ENCODE measurements around the gene SSTR4.

Gene SSTR4

DNA sequence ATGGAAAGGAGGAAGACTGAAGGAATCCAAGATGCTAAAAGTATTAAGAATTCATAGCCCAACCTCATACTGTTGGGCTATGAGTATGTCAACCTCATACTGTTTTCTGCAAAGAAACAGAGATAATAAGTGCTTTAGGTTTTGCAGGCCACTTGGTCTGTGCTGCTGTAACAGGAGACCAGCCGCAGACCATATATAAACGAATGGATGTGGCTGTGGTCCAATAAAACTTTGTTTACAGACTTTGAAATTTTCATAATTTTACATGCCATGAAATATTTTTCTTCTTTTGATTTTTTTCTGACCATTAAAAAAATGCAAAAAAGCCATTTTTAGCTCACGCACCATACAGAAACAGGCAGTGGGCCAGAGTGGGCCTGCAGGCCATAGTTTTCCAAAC lies 28.1 kb downstream of the SSTR4 start:
- Histone ChIP-seq H3K27ac (replicated peaks; ENCODE audit: low read length) (no peak overlapping the region), H3K4me3 (ENCODE audit: low read length in 2 of 2) (no peak overlapping the region), H2BK120ac (ENCODE audit: low read depth, low read length) (no peak overlapping the region), H3K23ac (ENCODE audit: low read depth, low read length, poor library complexity) (no peak overlapping the region), H2AK5ac (ENCODE audit: low read depth, low read length) (no peak overlapping the region), H3K4ac (ENCODE audit: low read length) (no peak overlapping the region), H3K27me3 (ENCODE audit: control insufficient read depth in 3 of 3, insufficient read depth in 3 of 3, low read depth in 1 of 3, low read length in 3 of 3) (no peaks in the 10 kb centered on the region), H3K9me3 (replicated peaks in 1 of 2; ENCODE audit: control insufficient read depth in 2 of 2, insufficient read depth in 1 of 2, low read depth in 1 of 2, low read length in 2 of 2) (no peaks in the 10 kb centered on the region), H3K14ac (ENCODE audit: low read length) (no peak overlapping the region), H3K79me1 (ENCODE audit: low read depth, low read length) (no peaks in the 10 kb centered on the region), H3K9ac (ENCODE audit: low read depth, low read length, poor library complexity) (no peak overlapping the region), H2AFZ (ENCODE audit: low read length) (no peak overlapping the region), H2BK12ac (ENCODE audit: low read length) (no peak overlapping the region), H3K36me3 (replicated peaks in 1 of 2; ENCODE audit: control insufficient read depth in 2 of 2, insufficient read depth in 2 of 2, low read length in 2 of 2) (no peaks in the 10 kb centered on the region), H4K91ac (ENCODE audit: low read depth, low read length, poor library complexity) (no peak overlapping the region), H3K4me2 (ENCODE audit: insufficient read depth, low read length, poor library complexity, severe bottlenecking) (no peak overlapping the region), H4K8ac (ENCODE audit: low read depth, low read length) (no peak overlapping the region), H2BK5ac (ENCODE audit: low read length) (no peak overlapping the region), H3K4me1 (ENCODE audit: control insufficient read depth in 2 of 2, insufficient read depth in 1 of 2, low read depth in 1 of 2, low read length in 2 of 2) (peaks cover 5 to 7% of the 10 kb centered on the region in 2 donors), H3K18ac (ENCODE audit: low read length) (no peak overlapping the region), H2BK15ac (ENCODE audit: low read length) (no peak overlapping the region)
- no peak for DNase-seq (ENCODE audit: low spot score)
- WGBS, 2 donors (ENCODE audit: extremely low coverage in 2 of 2, insufficient read length in 2 of 2, insufficient replicate concordance in 1 of 2): no CpG with 5 or more reads among the region's 3 CpGs

GRCh38 chr20:23063581-23063980 lies 28.5 kb downstream of the SSTR4 start:
- no peak overlapping the region for H3K14ac ChIP-seq (ENCODE audit: low read length)
- H4K8ac ChIP-seq (ENCODE audit: low read depth, low read length): no peak overlapping the region

GRCh38 chr20:23065266-23066201 lies 30.4 kb downstream of the SSTR4 start:
- Histone ChIP-seq H4K8ac (ENCODE audit: low read depth, low read length) (no peak overlapping the region), H3K27ac (replicated peaks; ENCODE audit: low read length) (no peak overlapping the region), H3K18ac (ENCODE audit: low read length) (no peak overlapping the region), H3K14ac (ENCODE audit: low read length) (no peak overlapping the region), H2AFZ (ENCODE audit: low read length) (no peak overlapping the region), H3K4ac (ENCODE audit: low read length) (no peak overlapping the region), H2BK12ac (ENCODE audit: low read length) (no peak overlapping the region), H3K36me3 (replicated peaks in 1 of 2; ENCODE audit: control insufficient read depth in 2 of 2, insufficient read depth in 2 of 2, low read length in 2 of 2) (no peaks in the 10 kb centered on the region), H2AK5ac (ENCODE audit: low read depth, low read length) (no peak overlapping the region), H3K23ac (ENCODE audit: low read depth, low read length, poor library complexity) (no peak overlapping the region), H2BK5ac (ENCODE audit: low read length) (no peak overlapping the region), H3K4me1 (ENCODE audit: control insufficient read depth in 2 of 2, insufficient read depth in 1 of 2, low read depth in 1 of 2, low read length in 2 of 2) (peaks cover 5 to 7% of the 10 kb centered on the region in 2 donors), H3K9ac (ENCODE audit: low read depth, low read length, poor library complexity) (no peak overlapping the region), H3K79me1 (ENCODE audit: low read depth, low read length) (no peaks in the 10 kb centered on the region), H2BK120ac (ENCODE audit: low read depth, low read length) (no peak overlapping the region), H4K91ac (ENCODE audit: low read depth, low read length, poor library complexity) (no peak overlapping the region), H2BK15ac (ENCODE audit: low read length) (no peak overlapping the region), H3K4me2 (ENCODE audit: insufficient read depth, low read length, poor library complexity, severe bottlenecking) (no peak overlapping the region), H3K27me3 (ENCODE audit: control insufficient read depth in 3 of 3, insufficient read depth in 3 of 3, low read depth in 1 of 3, low read length in 3 of 3) (no peaks in the 10 kb centered on the region), H3K9me3 (replicated peaks in 1 of 2; ENCODE audit: control insufficient read depth in 2 of 2, insufficient read depth in 1 of 2, low read depth in 1 of 2, low read length in 2 of 2) (no peaks in the 10 kb centered on the region), H3K4me3 (ENCODE audit: low read length in 2 of 2) (no peak overlapping the region)
- no peak for DNase-seq (ENCODE audit: low spot score)
- WGBS, 2 donors (ENCODE audit: extremely low coverage in 2 of 2, insufficient read length in 2 of 2, insufficient replicate concordance in 1 of 2): no CpG with 5 or more reads among the region's 9 CpGs

More at GRCh38 chr20:23063581-23063980, 28.5 kb downstream of the SSTR4 start:
- Histone ChIP-seq H4K91ac (ENCODE audit: low read depth, low read length, poor library complexity) (no peak overlapping the region), H2BK15ac (ENCODE audit: low read length) (no peak overlapping the region), H3K9me3 (replicated peaks in 1 of 2; ENCODE audit: control insufficient read depth in 2 of 2, insufficient read depth in 1 of 2, low read depth in 1 of 2, low read length in 2 of 2) (no peaks in the 10 kb centered on the region), H2BK12ac (ENCODE audit: low read length) (no peak overlapping the region), H2AFZ (ENCODE audit: low read length) (no peak overlapping the region), H2BK5ac (ENCODE audit: low read length) (no peak overlapping the region), H3K9ac (ENCODE audit: low read depth, low read length, poor library complexity) (no peak overlapping the region), H3K4me1 (ENCODE audit: control insufficient read depth in 2 of 2, insufficient read depth in 1 of 2, low read depth in 1 of 2, low read length in 2 of 2) (peaks cover 5 to 7% of the 10 kb centered on the region in 2 donors), H2AK5ac (ENCODE audit: low read depth, low read length) (no peak overlapping the region), H3K36me3 (replicated peaks in 1 of 2; ENCODE audit: control insufficient read depth in 2 of 2, insufficient read depth in 2 of 2, low read length in 2 of 2) (no peaks in the 10 kb centered on the region), H3K27ac (replicated peaks; ENCODE audit: low read length) (no peak overlapping the region), H3K4ac (ENCODE audit: low read length) (no peak overlapping the region), H2BK120ac (ENCODE audit: low read depth, low read length) (no peak overlapping the region), H3K27me3 (ENCODE audit: control insufficient read depth in 3 of 3, insufficient read depth in 3 of 3, low read depth in 1 of 3, low read length in 3 of 3) (no peaks in the 10 kb centered on the region), H3K79me1 (ENCODE audit: low read depth, low read length) (no peaks in the 10 kb centered on the region), H3K4me3 (ENCODE audit: low read length in 2 of 2) (no peak overlapping the region), H3K23ac (ENCODE audit: low read depth, low read length, poor library complexity) (no peak overlapping the region), H3K4me2 (ENCODE audit: insufficient read depth, low read length, poor library complexity, severe bottlenecking) (no peak overlapping the region), H3K18ac (ENCODE audit: low read length) (no peak overlapping the region)
- DNase-seq (ENCODE audit: low spot score): no peak
- WGBS, 2 donors (ENCODE audit: extremely low coverage in 2 of 2, insufficient read length in 2 of 2, insufficient replicate concordance in 1 of 2): 100% methylated on average over 1 of the region's 2 CpGs; no CpG with 5 or more reads in 1 of the 2 donors

GRCh38 chr20:23066772-23067171 lies 31.7 kb downstream of the SSTR4 start:
- Histone ChIP-seq H2BK15ac (ENCODE audit: low read length) (no peak overlapping the region), H2BK120ac (ENCODE audit: low read depth, low read length) (no peak overlapping the region), H3K9ac (ENCODE audit: low read depth, low read length, poor library complexity) (no peak overlapping the region), H3K4me3 (ENCODE audit: low read length in 2 of 2) (no peak overlapping the region), H3K4ac (ENCODE audit: low read length) (no peak overlapping the region), H3K79me1 (ENCODE audit: low read depth, low read length) (no peaks in the 10 kb centered on the region), H2AFZ (ENCODE audit: low read length) (no peak overlapping the region), H4K91ac (ENCODE audit: low read depth, low read length, poor library complexity) (no peak overlapping the region), H3K4me1 (ENCODE audit: control insufficient read depth in 2 of 2, insufficient read depth in 1 of 2, low read depth in 1 of 2, low read length in 2 of 2) (peaks cover 4 to 5% of the 10 kb centered on the region in 2 donors), H3K4me2 (ENCODE audit: insufficient read depth, low read length, poor library complexity, severe bottlenecking) (no peak overlapping the region), H2AK5ac (ENCODE audit: low read depth, low read length) (no peak overlapping the region), H3K36me3 (replicated peaks in 1 of 2; ENCODE audit: control insufficient read depth in 2 of 2, insufficient read depth in 2 of 2, low read length in 2 of 2) (no peaks in the 10 kb centered on the region), H4K8ac (ENCODE audit: low read depth, low read length) (no peak overlapping the region), H3K9me3 (replicated peaks in 1 of 2; ENCODE audit: control insufficient read depth in 2 of 2, insufficient read depth in 1 of 2, low read depth in 1 of 2, low read length in 2 of 2) (no peaks in the 10 kb centered on the region), H3K14ac (ENCODE audit: low read length) (no peak overlapping the region), H2BK12ac (ENCODE audit: low read length) (no peak overlapping the region), H3K23ac (ENCODE audit: low read depth, low read length, poor library complexity) (no peak overlapping the region), H3K18ac (ENCODE audit: low read length) (no peak overlapping the region), H3K27ac (replicated peaks; ENCODE audit: low read length) (no peak overlapping the region), H3K27me3 (ENCODE audit: control insufficient read depth in 3 of 3, insufficient read depth in 3 of 3, low read depth in 1 of 3, low read length in 3 of 3) (no peaks in the 10 kb centered on the region), H2BK5ac (ENCODE audit: low read length) (no peak overlapping the region)
- DNase-seq (ENCODE audit: low spot score): no peak
- no CpG with 5 or more reads among the region's 3 CpGs for WGBS, 2 donors (ENCODE audit: extremely low coverage in 2 of 2, insufficient read length in 2 of 2, insufficient replicate concordance in 1 of 2)

All from neuronal stem cell (in vitro differentiated cells).